ENCODE results near the gene STX18.

The STX18 gene

DNA sequence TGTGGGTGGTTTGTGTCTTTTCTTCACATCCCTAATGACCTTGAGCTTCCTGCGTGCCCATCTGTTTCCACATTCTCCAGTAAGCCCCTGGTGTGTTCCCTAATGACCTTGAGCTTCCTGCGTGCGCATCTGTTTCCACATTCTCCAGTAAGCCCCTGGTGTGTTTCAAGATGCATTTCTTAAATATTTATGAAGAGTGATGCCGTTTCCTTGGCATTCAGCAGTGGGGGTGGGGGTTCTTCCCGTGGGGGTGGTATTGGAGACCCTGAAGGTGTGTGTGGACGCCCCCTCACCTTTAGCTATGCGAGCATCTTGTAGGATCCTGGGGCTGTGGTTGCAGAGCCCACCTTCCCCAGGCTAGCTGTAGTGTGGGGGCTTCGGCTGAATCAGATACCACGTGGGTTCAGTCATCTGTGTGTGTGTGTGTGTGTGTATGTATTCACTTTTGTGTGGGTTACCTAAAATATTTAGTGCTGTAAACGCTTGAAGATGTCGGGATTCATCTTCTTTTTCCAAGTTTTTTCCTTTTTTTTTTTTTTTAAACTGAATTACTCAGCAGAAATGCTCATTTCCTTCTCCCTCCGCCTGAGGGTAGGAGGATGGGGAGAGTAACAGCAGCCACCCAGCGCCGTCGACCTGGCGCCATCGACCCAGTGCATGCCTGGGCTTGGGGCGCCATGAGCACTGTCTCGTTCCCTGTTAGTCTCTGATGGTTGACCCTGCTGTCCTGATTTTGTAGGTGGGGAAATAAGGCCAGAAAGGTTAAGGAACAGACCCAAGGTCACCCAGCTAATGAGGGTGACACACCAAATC, 145.0 kb downstream of the STX18 start:
- whole genome bisulfite sequencing (ENCODE audit: extremely low coverage, insufficient coverage, insufficient read length), result no CpG with 5 or more reads among the region's 19 CpGs
- H4K8ac ChIP-seq (ENCODE audit: low read depth, low read length), result no peak overlapping the region
- H4K12ac ChIP-seq (ENCODE audit: low read depth, low read length), result no peak overlapping the region
- H3K4me3 ChIP-seq (ENCODE audit: low read depth, low read length), result no peak overlapping the region
- H3K9ac ChIP-seq (ENCODE audit: low read length), result no peak overlapping the region
- no peaks in the 10 kb centered on the region for H3K9me3 ChIP-seq (ENCODE audit: insufficient read depth, low read depth, low read length)
- H3K4ac ChIP-seq (ENCODE audit: low read depth, low read length), result no peak overlapping the region
- no peak overlapping the region for H3K23ac ChIP-seq (ENCODE audit: low read length)
- peaks cover 0 to 4% of the 10 kb centered on the region in 2 experiments for H3K4me1 ChIP-seq (ENCODE audit: control insufficient read depth in 1 of 2, insufficient read depth in 2 of 2, low read length in 2 of 2)
- H2BK12ac ChIP-seq (ENCODE audit: low read length), result no peak overlapping the region
- H3K4me2 ChIP-seq (ENCODE audit: low read length), result no peak overlapping the region
- DNase-seq, result no peak
- no peak overlapping the region for H2BK5ac ChIP-seq (ENCODE audit: low read depth, low read length, poor library complexity)
- H2AK5ac ChIP-seq (ENCODE audit: low read length), result peak overlapping the region; percentile 40
- H3K36me3 ChIP-seq (ENCODE audit: control insufficient read depth in 1 of 2, insufficient read depth in 2 of 2, low read length in 2 of 2), result peaks cover 25 to 30% of the 10 kb centered on the region in 2 experiments
- no peak overlapping the region for H4K91ac ChIP-seq (ENCODE audit: low read depth, low read length)
- no peak overlapping the region for H3K27ac ChIP-seq (ENCODE audit: low read depth, low read length)
- H3K18ac ChIP-seq (ENCODE audit: low read length), result no peak overlapping the region
- H3K79me2 ChIP-seq (ENCODE audit: control insufficient read depth, insufficient read depth, low read length, poor library complexity), result no peaks in the 10 kb centered on the region
- no peak overlapping the region for H2AFZ ChIP-seq (ENCODE audit: insufficient read depth, low read length, poor library complexity)
- H3K14ac ChIP-seq (ENCODE audit: low read length), result no peak overlapping the region
- H2BK120ac ChIP-seq (ENCODE audit: insufficient read depth, low read length, poor library complexity), result no peak overlapping the region
- H3K27me3 ChIP-seq (ENCODE audit: insufficient read depth, low read length), result no peaks in the 10 kb centered on the region
- no peaks in the 10 kb centered on the region for H3K79me1 ChIP-seq (ENCODE audit: low read length)

DNA sequence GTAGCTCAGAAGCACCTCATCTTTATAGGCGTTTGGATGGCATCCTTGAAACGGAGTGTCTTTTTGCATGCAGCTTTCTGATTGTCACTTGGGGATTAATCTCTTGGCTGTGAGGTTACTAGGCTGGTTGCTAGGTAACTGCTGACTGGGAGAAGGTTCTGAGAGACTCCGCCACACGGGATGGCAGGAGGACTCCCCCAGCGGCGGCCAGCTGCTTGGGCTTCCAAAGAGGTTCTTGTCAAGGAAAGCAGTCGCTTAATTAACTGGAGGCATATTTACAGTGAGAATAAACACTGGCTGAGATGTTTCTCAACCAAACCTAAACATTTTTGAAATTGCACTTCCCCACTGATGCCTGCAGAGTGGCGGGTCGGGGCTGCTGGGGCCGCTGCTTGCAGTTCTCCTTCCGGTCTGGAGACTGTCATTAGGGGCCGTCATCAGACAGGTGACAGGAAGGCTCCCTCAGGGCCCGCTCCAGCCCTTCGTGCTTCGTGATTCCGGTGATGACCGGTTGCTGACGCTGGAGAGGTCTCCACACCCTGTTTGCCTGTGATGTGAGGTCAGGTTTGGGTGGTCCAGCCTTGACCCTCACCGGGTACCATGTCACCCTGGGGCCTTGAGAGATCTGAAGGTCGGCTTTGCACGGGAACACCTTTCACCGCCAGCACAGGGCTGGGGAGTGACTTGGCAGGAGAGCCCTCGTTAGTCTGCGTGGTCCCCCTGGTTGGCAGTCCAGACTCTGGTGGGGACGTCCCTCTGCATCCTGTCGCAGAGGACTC, 145.8 kb downstream of the STX18 start:
- no peaks in the 10 kb centered on the region for H3K79me1 ChIP-seq (ENCODE audit: low read length)
- no peak overlapping the region for H2AFZ ChIP-seq (ENCODE audit: insufficient read depth, low read length, poor library complexity)
- peak overlapping the region; percentile 40 for H2AK5ac ChIP-seq (ENCODE audit: low read length)
- H3K9me3 ChIP-seq (ENCODE audit: insufficient read depth, low read depth, low read length), result no peaks in the 10 kb centered on the region
- H3K14ac ChIP-seq (ENCODE audit: low read length), result no peak overlapping the region
- H3K36me3 ChIP-seq (ENCODE audit: control insufficient read depth in 1 of 2, insufficient read depth in 2 of 2, low read length in 2 of 2), result peaks cover 29 to 35% of the 10 kb centered on the region in 2 experiments
- no peak overlapping the region for H3K23ac ChIP-seq (ENCODE audit: low read length)
- H4K8ac ChIP-seq (ENCODE audit: low read depth, low read length), result no peak overlapping the region
- no peak overlapping the region for H4K12ac ChIP-seq (ENCODE audit: low read depth, low read length)
- no peak overlapping the region for H4K91ac ChIP-seq (ENCODE audit: low read depth, low read length)
- no peak overlapping the region for H3K4ac ChIP-seq (ENCODE audit: low read depth, low read length)
- H3K4me3 ChIP-seq (ENCODE audit: low read depth, low read length), result no peak overlapping the region
- H3K4me2 ChIP-seq (ENCODE audit: low read length), result no peak overlapping the region
- peak in 1 of 2 donors; percentile 19 for DNase-seq
- H3K79me2 ChIP-seq (ENCODE audit: control insufficient read depth, insufficient read depth, low read length, poor library complexity), result no peaks in the 10 kb centered on the region
- no peak overlapping the region for H2BK12ac ChIP-seq (ENCODE audit: low read length)
- no peak overlapping the region for H2BK120ac ChIP-seq (ENCODE audit: insufficient read depth, low read length, poor library complexity)
- no peak overlapping the region for H2BK5ac ChIP-seq (ENCODE audit: low read depth, low read length, poor library complexity)
- no peak overlapping the region for H3K9ac ChIP-seq (ENCODE audit: low read length)
- peaks cover 0 to 4% of the 10 kb centered on the region in 2 experiments for H3K4me1 ChIP-seq (ENCODE audit: control insufficient read depth in 1 of 2, insufficient read depth in 2 of 2, low read length in 2 of 2)
- WGBS (ENCODE audit: extremely low coverage, insufficient coverage, insufficient read length), result no CpG with 5 or more reads among the region's 26 CpGs
- peak overlapping the region; percentile 38 for H3K18ac ChIP-seq (ENCODE audit: low read length)
- H3K27me3 ChIP-seq (ENCODE audit: insufficient read depth, low read length), result no peaks in the 10 kb centered on the region
- H3K27ac ChIP-seq (ENCODE audit: low read depth, low read length), result no peak overlapping the region

DNA sequence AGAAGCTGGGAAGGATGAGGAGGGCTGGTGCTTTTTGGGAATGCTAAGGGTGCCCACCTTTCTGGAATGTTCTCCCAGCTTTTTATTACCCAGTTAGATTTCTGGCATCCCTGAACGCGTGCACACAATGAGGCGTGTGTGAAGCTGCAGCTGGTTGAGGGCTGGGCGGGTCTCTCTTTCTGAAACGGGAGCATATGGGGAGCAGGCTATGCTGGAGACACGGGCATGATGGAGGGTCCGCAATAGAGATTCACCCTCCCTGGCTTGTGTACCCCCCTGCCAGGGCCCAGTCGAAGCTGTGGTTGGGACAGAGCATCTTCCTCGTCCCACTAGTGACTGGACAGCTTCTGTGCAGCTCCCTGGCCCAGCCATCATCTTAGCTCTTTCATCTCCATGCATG, 146.5 kb downstream of the STX18 start:
- Histone ChIP-seq H3K4me1 (ENCODE audit: control insufficient read depth in 1 of 2, insufficient read depth in 2 of 2, low read length in 2 of 2) (peaks cover 0 to 4% of the 10 kb centered on the region in 2 experiments), H2BK5ac (ENCODE audit: low read depth, low read length, poor library complexity) (no peak overlapping the region), H3K36me3 (ENCODE audit: control insufficient read depth in 1 of 2, insufficient read depth in 2 of 2, low read length in 2 of 2) (peaks cover 29 to 35% of the 10 kb centered on the region in 2 experiments), H3K9me3 (ENCODE audit: insufficient read depth, low read depth, low read length) (no peaks in the 10 kb centered on the region), H3K4me2 (ENCODE audit: low read length) (no peak overlapping the region), H4K91ac (ENCODE audit: low read depth, low read length) (no peak overlapping the region), H3K18ac (ENCODE audit: low read length) (no peak overlapping the region), H3K4me3 (ENCODE audit: low read depth, low read length) (no peak overlapping the region), H3K27me3 (ENCODE audit: insufficient read depth, low read length) (no peaks in the 10 kb centered on the region), H3K27ac (ENCODE audit: low read depth, low read length) (no peak overlapping the region), H2BK12ac (ENCODE audit: low read length) (no peak overlapping the region), H3K14ac (ENCODE audit: low read length) (no peak overlapping the region), H4K8ac (ENCODE audit: low read depth, low read length) (no peak overlapping the region), H3K79me2 (ENCODE audit: control insufficient read depth, insufficient read depth, low read length, poor library complexity) (no peaks in the 10 kb centered on the region), H3K23ac (ENCODE audit: low read length) (no peak overlapping the region), H2BK120ac (ENCODE audit: insufficient read depth, low read length, poor library complexity) (no peak overlapping the region), H3K79me1 (ENCODE audit: low read length) (no peaks in the 10 kb centered on the region), H2AFZ (ENCODE audit: insufficient read depth, low read length, poor library complexity) (no peak overlapping the region), H3K9ac (ENCODE audit: low read length) (no peak overlapping the region), H4K12ac (ENCODE audit: low read depth, low read length) (no peak overlapping the region), H2AK5ac (ENCODE audit: low read length) (no peak overlapping the region), H3K4ac (ENCODE audit: low read depth, low read length) (no peak overlapping the region)
- DNase-seq, result no peak
- no CpG with 5 or more reads among the region's 9 CpGs for WGBS (ENCODE audit: extremely low coverage, insufficient coverage, insufficient read length)

DNA sequence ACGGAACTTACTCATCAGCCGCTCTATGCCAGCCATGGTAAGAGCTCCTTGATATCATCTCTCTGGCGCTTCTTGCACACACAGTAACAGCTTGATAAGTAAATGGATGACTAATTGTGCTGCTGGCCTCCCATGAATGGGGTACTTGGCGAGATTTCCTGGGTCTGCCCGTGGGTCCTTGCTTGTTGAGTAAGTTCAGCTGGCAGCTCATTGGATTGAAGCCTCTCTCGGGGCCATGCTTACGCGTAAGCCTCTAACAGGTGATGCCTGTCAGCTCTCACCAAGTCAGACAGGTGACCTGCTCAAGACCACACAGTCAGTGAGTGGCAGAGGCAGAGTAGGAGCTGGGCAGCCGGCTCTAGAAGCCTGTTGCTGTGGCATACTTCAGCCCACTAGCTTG, 147.2 kb downstream of the STX18 start:
- no peaks in the 10 kb centered on the region for H3K79me1 ChIP-seq (ENCODE audit: low read length)
- H4K12ac ChIP-seq (ENCODE audit: low read depth, low read length), result no peak overlapping the region
- H3K36me3 ChIP-seq (ENCODE audit: control insufficient read depth in 1 of 2, insufficient read depth in 2 of 2, low read length in 2 of 2), result peaks cover 29 to 36% of the 10 kb centered on the region in 2 experiments
- no peak for DNase-seq
- H3K27ac ChIP-seq (ENCODE audit: low read depth, low read length), result no peak overlapping the region
- H4K8ac ChIP-seq (ENCODE audit: low read depth, low read length), result no peak overlapping the region
- H3K9me3 ChIP-seq (ENCODE audit: insufficient read depth, low read depth, low read length), result no peaks in the 10 kb centered on the region
- no peak overlapping the region for H2BK5ac ChIP-seq (ENCODE audit: low read depth, low read length, poor library complexity)
- H3K14ac ChIP-seq (ENCODE audit: low read length), result no peak overlapping the region
- H2BK120ac ChIP-seq (ENCODE audit: insufficient read depth, low read length, poor library complexity), result no peak overlapping the region
- H3K4ac ChIP-seq (ENCODE audit: low read depth, low read length), result no peak overlapping the region
- no peak overlapping the region for H3K4me2 ChIP-seq (ENCODE audit: low read length)
- H3K79me2 ChIP-seq (ENCODE audit: control insufficient read depth, insufficient read depth, low read length, poor library complexity), result no peaks in the 10 kb centered on the region
- no peak overlapping the region for H2AK5ac ChIP-seq (ENCODE audit: low read length)
- no peak overlapping the region for H3K18ac ChIP-seq (ENCODE audit: low read length)
- H3K23ac ChIP-seq (ENCODE audit: low read length), result no peak overlapping the region
- no peak overlapping the region for H3K9ac ChIP-seq (ENCODE audit: low read length)
- H3K4me3 ChIP-seq (ENCODE audit: low read depth, low read length), result no peak overlapping the region
- H2BK12ac ChIP-seq (ENCODE audit: low read length), result no peak overlapping the region
- no peak overlapping the region for H4K91ac ChIP-seq (ENCODE audit: low read depth, low read length)
- no peak overlapping the region for H2AFZ ChIP-seq (ENCODE audit: insufficient read depth, low read length, poor library complexity)
- H3K27me3 ChIP-seq (ENCODE audit: insufficient read depth, low read length), result no peaks in the 10 kb centered on the region
- WGBS (ENCODE audit: extremely low coverage, insufficient coverage, insufficient read length), result no CpG with 5 or more reads among the region's 9 CpGs
- peaks cover 0 to 4% of the 10 kb centered on the region in 2 experiments for H3K4me1 ChIP-seq (ENCODE audit: control insufficient read depth in 1 of 2, insufficient read depth in 2 of 2, low read length in 2 of 2)

Data from trophoblast cell (in vitro differentiated cells and primary cell).